Measurements from ENCODE around the gene SEL1L. TPM values are rescaled to one million over a fixed set of nuclear protein-coding genes. Genes with fewer than 3 reads are reported as not detected.
"Not testable (repeated sequence)": the region's sequence is repeated elsewhere in the genome, so short reads cannot be mapped to it uniquely, and the experiment has no call there.

The SEL1L gene
- polyA plus RNA-seq, 1 donor: 56.1 TPM

- H3K36me3 ChIP-seq (ENCODE audit: control insufficient read depth, insufficient read depth, low read length): peaks cover 69% of the 10 kb centered on the region
- H3K27ac ChIP-seq (ENCODE audit: low read length): no peak overlapping the region
- WGBS (ENCODE audit: insufficient coverage, low lambda C conversion rate): no CpG with 5 or more reads among the region's 5 CpGs
- no peak for DNase-seq
- H3K4me3 ChIP-seq (ENCODE audit: low read length): no peak overlapping the region
- no peaks in the 10 kb centered on the region for H3K9me3 ChIP-seq (ENCODE audit: control insufficient read depth, low read depth, low read length)
- H3K4me1 ChIP-seq (ENCODE audit: control insufficient read depth, insufficient read depth, low read length): no peaks in the 10 kb centered on the region
- H3K27me3 ChIP-seq (ENCODE audit: control insufficient read depth, insufficient read depth, low read length): no peaks in the 10 kb centered on the region
These were observed 52.9 kb downstream of the SEL1L start for GRCh38 chr14:81480741-81481140.

GRCh38 chr14:81478446-81478845 is 55.2 kb downstream of the SEL1L start:
- Histone ChIP-seq H3K27me3 (ENCODE audit: control insufficient read depth, insufficient read depth, low read length) (no peaks in the 10 kb centered on the region), H3K9me3 (ENCODE audit: control insufficient read depth, low read depth, low read length) (no peaks in the 10 kb centered on the region), H3K36me3 (ENCODE audit: control insufficient read depth, insufficient read depth, low read length) (peaks cover 50% of the 10 kb centered on the region), H3K27ac (ENCODE audit: low read length) (no peak overlapping the region), H3K4me1 (ENCODE audit: control insufficient read depth, insufficient read depth, low read length) (no peaks in the 10 kb centered on the region), H3K4me3 (ENCODE audit: low read length) (no peak overlapping the region)
- no CpG with 5 or more reads among the region's 3 CpGs for whole genome bisulfite sequencing (ENCODE audit: insufficient coverage, low lambda C conversion rate)
- no peak for DNase-seq

- H3K9me3 ChIP-seq (ENCODE audit: control insufficient read depth, low read depth, low read length): no peaks in the 10 kb centered on the region
- 100% methylated on average over 1 of the region's 5 CpGs for WGBS (ENCODE audit: insufficient coverage, low lambda C conversion rate)
- DNase-seq: no peak
- H3K4me3 ChIP-seq (ENCODE audit: low read length): no peak overlapping the region
- H3K4me1 ChIP-seq (ENCODE audit: control insufficient read depth, insufficient read depth, low read length): no peaks in the 10 kb centered on the region
- no peaks in the 10 kb centered on the region for H3K27me3 ChIP-seq (ENCODE audit: control insufficient read depth, insufficient read depth, low read length)
- H3K36me3 ChIP-seq (ENCODE audit: control insufficient read depth, insufficient read depth, low read length): peaks cover 47% of the 10 kb centered on the region
- no peak overlapping the region for H3K27ac ChIP-seq (ENCODE audit: low read length)
These were observed 56.8 kb downstream of the SEL1L start for GRCh38 chr14:81476816-81477215.

- Histone ChIP-seq H3K36me3 (ENCODE audit: control insufficient read depth, insufficient read depth, low read length) (peaks cover 40% of the 10 kb centered on the region), H3K9me3 (ENCODE audit: control insufficient read depth, low read depth, low read length) (no peaks in the 10 kb centered on the region), H3K4me1 (ENCODE audit: control insufficient read depth, insufficient read depth, low read length) (no peaks in the 10 kb centered on the region), H3K4me3 (ENCODE audit: low read length) (no peak overlapping the region), H3K27me3 (ENCODE audit: control insufficient read depth, insufficient read depth, low read length) (no peaks in the 10 kb centered on the region), H3K27ac (ENCODE audit: low read length) (no peak overlapping the region)
- no peak for DNase-seq
- 100% methylated on average over 2 of the region's 5 CpGs for WGBS (ENCODE audit: insufficient coverage, low lambda C conversion rate)
These were observed 58.8 kb downstream of the SEL1L start for GRCh38 chr14:81474685-81475324.

- WGBS (ENCODE audit: insufficient coverage, low lambda C conversion rate): 83% methylated on average over 1 of the region's 2 CpGs
- no peak overlapping the region for H3K27ac ChIP-seq (ENCODE audit: low read length)
- H3K4me3 ChIP-seq (ENCODE audit: low read length): no peak overlapping the region
- no peaks in the 10 kb centered on the region for H3K4me1 ChIP-seq (ENCODE audit: control insufficient read depth, insufficient read depth, low read length)
- DNase-seq: no peak
- no peaks in the 10 kb centered on the region for H3K27me3 ChIP-seq (ENCODE audit: control insufficient read depth, insufficient read depth, low read length)
- H3K36me3 ChIP-seq (ENCODE audit: control insufficient read depth, insufficient read depth, low read length): peaks cover 35% of the 10 kb centered on the region
- H3K9me3 ChIP-seq (ENCODE audit: control insufficient read depth, low read depth, low read length): no peaks in the 10 kb centered on the region
These were observed 59.5 kb downstream of the SEL1L start for GRCh38 chr14:81474148-81474492.

- WGBS (ENCODE audit: insufficient coverage, low lambda C conversion rate): 100% methylated on average over 1 of the region's 3 CpGs
- Histone ChIP-seq H3K9me3 (ENCODE audit: control insufficient read depth, low read depth, low read length) (no peaks in the 10 kb centered on the region), H3K4me3 (ENCODE audit: low read length) (no peak overlapping the region), H3K27ac (ENCODE audit: low read length) (no peak overlapping the region), H3K4me1 (ENCODE audit: control insufficient read depth, insufficient read depth, low read length) (no peaks in the 10 kb centered on the region), H3K36me3 (ENCODE audit: control insufficient read depth, insufficient read depth, low read length) (peaks cover 30% of the 10 kb centered on the region), H3K27me3 (ENCODE audit: control insufficient read depth, insufficient read depth, low read length) (no peaks in the 10 kb centered on the region)
- no peak for DNase-seq
These were observed 60.1 kb downstream of the SEL1L start for GRCh38 chr14:81473456-81474147.

GRCh38 chr14:81472096-81472800 is 61.4 kb downstream of the SEL1L start:
- Histone ChIP-seq H3K4me1 (ENCODE audit: control insufficient read depth, insufficient read depth, low read length) (no peaks in the 10 kb centered on the region), H3K4me3 (ENCODE audit: low read length) (no peak overlapping the region), H3K27me3 (ENCODE audit: control insufficient read depth, insufficient read depth, low read length) (no peaks in the 10 kb centered on the region), H3K36me3 (ENCODE audit: control insufficient read depth, insufficient read depth, low read length) (peaks cover 21% of the 10 kb centered on the region), H3K9me3 (ENCODE audit: control insufficient read depth, low read depth, low read length) (no peaks in the 10 kb centered on the region), H3K27ac (ENCODE audit: low read length) (no peak overlapping the region)
- DNase-seq: no peak
- 86% methylated on average over 2 of the region's 3 CpGs for WGBS (ENCODE audit: insufficient coverage, low lambda C conversion rate)

- Histone ChIP-seq H3K9me3 (ENCODE audit: control insufficient read depth, low read depth, low read length) (no peaks in the 10 kb centered on the region), H3K4me3 (ENCODE audit: low read length) (no peak overlapping the region), H3K27me3 (ENCODE audit: control insufficient read depth, insufficient read depth, low read length) (no peaks in the 10 kb centered on the region), H3K36me3 (ENCODE audit: control insufficient read depth, insufficient read depth, low read length) (peaks cover 9% of the 10 kb centered on the region), H3K27ac (ENCODE audit: low read length) (no peak overlapping the region), H3K4me1 (ENCODE audit: control insufficient read depth, insufficient read depth, low read length) (no peaks in the 10 kb centered on the region)
- 50% methylated on average over 2 of the region's 7 CpGs for WGBS (ENCODE audit: insufficient coverage, low lambda C conversion rate)
- DNase-seq: no peak
These were observed 62.6 kb downstream of the SEL1L start for GRCh38 chr14:81471062-81471461.

GRCh38 chr14:81470557-81470826 is 63.2 kb downstream of the SEL1L start:
- H3K4me1 ChIP-seq (ENCODE audit: control insufficient read depth, insufficient read depth, low read length); H3K4me3 ChIP-seq (ENCODE audit: low read length); H3K27me3 ChIP-seq (ENCODE audit: control insufficient read depth, insufficient read depth, low read length); H3K9me3 ChIP-seq (ENCODE audit: control insufficient read depth, low read depth, low read length); DNase-seq; H3K36me3 ChIP-seq (ENCODE audit: control insufficient read depth, insufficient read depth, low read length); H3K27ac ChIP-seq (ENCODE audit: low read length): not testable (repeated sequence)
- WGBS (ENCODE audit: insufficient coverage, low lambda C conversion rate): no CpG with 5 or more reads among the region's 5 CpGs

- H3K27me3 ChIP-seq (ENCODE audit: control insufficient read depth, insufficient read depth, low read length): no peaks in the 10 kb centered on the region
- no peak overlapping the region for H3K4me3 ChIP-seq (ENCODE audit: low read length)
- H3K9me3 ChIP-seq (ENCODE audit: control insufficient read depth, low read depth, low read length): peaks cover 11% of the 10 kb centered on the region
- H3K27ac ChIP-seq (ENCODE audit: low read length): no peak overlapping the region
- no CpG with 5 or more reads among the region's 5 CpGs for WGBS (ENCODE audit: insufficient coverage, low lambda C conversion rate)
- no peak for DNase-seq
- H3K36me3 ChIP-seq (ENCODE audit: control insufficient read depth, insufficient read depth, low read length): no peaks in the 10 kb centered on the region
- no peaks in the 10 kb centered on the region for H3K4me1 ChIP-seq (ENCODE audit: control insufficient read depth, insufficient read depth, low read length)
These were observed 66.8 kb downstream of the SEL1L start for GRCh38 chr14:81466854-81467253.
